IPS-15b (cell line): ENCODE measurements around the gene CCDC38.

ENCODE experiments used
- H3K27me3 ChIP-seq: one replicate; pipeline ENCODE4 v1.6.1; 2013; ENCODE audit warnings: low read length; ENCODE audit not compliant: control insufficient read depth, insufficient read depth
- H3K36me3 ChIP-seq: one replicate; pipeline ENCODE4 v1.6.1; 2013; ENCODE audit warnings: low read length; ENCODE audit not compliant: control insufficient read depth, insufficient read depth
- H3K4me1 ChIP-seq: one replicate; pipeline ENCODE4 v1.6.1; 2013; ENCODE audit warnings: mild to moderate bottlenecking, low read length; ENCODE audit not compliant: control insufficient read depth, insufficient read depth
- H3K4me3 ChIP-seq: one replicate; pipeline ENCODE4 v1.5.1; 2013; ENCODE audit warnings: low read depth, low read length
- H3K9ac ChIP-seq: one replicate; pipeline ENCODE4 v1.6.1; 2013; ENCODE audit warnings: low read depth, mild to moderate bottlenecking, low read length
- H3K9me3 ChIP-seq: one replicate; pipeline ENCODE4 v1.6.1; 2013; ENCODE audit warnings: mild to moderate bottlenecking, low read length; ENCODE audit not compliant: control insufficient read depth, insufficient read depth

The CCDC38 gene

DNA sequence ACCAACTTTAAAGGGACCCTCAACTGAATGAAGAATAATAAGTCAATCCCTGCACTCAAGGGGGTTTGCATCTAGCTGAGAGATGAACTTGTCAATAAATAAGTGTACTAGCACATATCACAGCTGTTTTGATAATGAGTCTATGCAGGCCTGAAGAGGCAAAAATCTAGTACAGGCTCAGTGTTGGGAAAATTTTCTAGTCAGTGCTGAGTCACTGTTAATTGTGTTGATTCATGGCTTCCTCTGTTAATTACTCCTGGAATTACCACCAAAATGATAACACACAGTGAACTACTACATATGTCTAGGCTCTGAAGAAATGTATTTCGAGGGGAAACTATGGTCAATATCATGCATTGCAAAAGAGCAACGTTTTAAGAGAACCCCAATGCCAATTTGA, 64.8 kb downstream of the CCDC38 start:
- Histone ChIP-seq H3K27me3 (no peaks in the 10 kb centered on the region), H3K9me3 (no peaks in the 10 kb centered on the region), H3K4me3 (no peak overlapping the region), H3K9ac (no peak overlapping the region), H3K36me3 (no peaks in the 10 kb centered on the region), H3K4me1 (peaks cover 5% of the 10 kb centered on the region)

DNA sequence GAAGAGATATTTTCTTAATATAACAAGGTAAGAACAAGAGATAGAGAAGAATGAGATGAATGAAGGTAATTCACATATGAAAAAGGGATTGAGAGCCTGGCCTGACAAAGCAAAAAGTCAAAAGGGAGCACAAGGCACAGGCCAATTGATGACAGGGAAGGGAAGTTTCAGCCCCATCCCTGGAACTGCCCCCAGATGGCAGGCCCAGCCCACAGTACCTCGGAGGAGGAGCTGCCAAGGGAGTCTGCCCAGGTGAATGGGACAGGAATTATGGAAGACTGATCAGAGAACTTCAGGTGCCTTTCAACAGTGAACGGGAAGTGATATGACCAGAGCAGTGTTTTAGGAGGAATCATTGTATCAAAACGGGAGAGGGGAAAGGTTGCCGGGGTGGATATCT, 68.0 kb downstream of the CCDC38 start:
- Histone ChIP-seq H3K36me3 (no peaks in the 10 kb centered on the region), H3K9ac (no peak overlapping the region), H3K27me3 (no peaks in the 10 kb centered on the region), H3K4me3 (no peak overlapping the region), H3K9me3 (no peaks in the 10 kb centered on the region), H3K4me1 (peaks cover 5% of the 10 kb centered on the region)

DNA sequence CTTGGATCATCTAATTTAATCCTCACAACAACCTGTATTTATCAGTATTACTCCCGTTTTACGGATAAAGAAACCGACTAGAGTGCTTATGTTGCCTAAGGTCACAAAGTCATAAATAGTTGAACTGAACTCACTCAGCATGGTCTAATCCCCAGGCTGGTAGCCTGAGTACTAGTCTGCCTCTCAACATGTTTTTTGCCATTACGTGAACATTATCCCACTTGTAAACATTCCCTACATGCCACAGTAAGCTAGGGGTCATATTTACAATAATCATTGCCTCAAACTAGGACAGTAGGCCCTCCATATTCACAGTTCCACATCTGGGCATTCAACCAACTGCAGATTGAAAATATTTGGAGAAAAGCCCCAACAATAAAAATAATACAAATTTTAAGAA, 71.5 kb downstream of the CCDC38 start:
- no peaks in the 10 kb centered on the region for H3K9me3 ChIP-seq

GRCh38 chr12:95863337-95863736, 79.1 kb downstream of the CCDC38 start:
- no peaks in the 10 kb centered on the region for H3K9me3 ChIP-seq
- no peaks in the 10 kb centered on the region for H3K27me3 ChIP-seq
- H3K4me3 ChIP-seq = no peak overlapping the region
- no peaks in the 10 kb centered on the region for H3K4me1 ChIP-seq
- H3K9ac ChIP-seq = no peak overlapping the region
- H3K36me3 ChIP-seq = peaks cover 9% of the 10 kb centered on the region

More for the DNA sequence above, 71.5 kb downstream of the CCDC38 start:
- Histone ChIP-seq H3K4me3 (no peak overlapping the region), H3K36me3 (no peaks in the 10 kb centered on the region), H3K4me1 (peaks cover 5% of the 10 kb centered on the region), H3K27me3 (no peaks in the 10 kb centered on the region), H3K9ac (no peak overlapping the region)

DNA sequence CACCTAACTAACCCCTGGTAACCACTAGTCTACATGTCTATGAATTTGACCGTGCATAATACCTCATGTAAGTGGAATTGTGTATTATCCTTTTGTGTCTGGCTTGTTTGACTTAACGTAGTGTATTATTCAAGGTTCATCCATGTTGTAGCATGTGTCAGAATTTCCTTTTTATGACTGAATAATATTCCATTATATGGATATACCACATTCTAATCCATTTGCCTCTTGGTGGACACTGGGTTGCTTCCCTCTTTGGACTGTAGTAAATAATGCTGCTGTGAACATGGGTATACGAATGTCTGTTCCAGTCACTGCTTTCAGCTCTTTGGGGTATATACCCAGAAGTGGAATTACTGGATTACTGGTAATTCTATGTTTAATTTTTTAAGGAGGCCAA, 80.4 kb downstream of the CCDC38 start:
- H3K27me3 ChIP-seq = no peaks in the 10 kb centered on the region
- H3K9me3 ChIP-seq = no peaks in the 10 kb centered on the region
- H3K9ac ChIP-seq = no peak overlapping the region
- H3K4me1 ChIP-seq = no peaks in the 10 kb centered on the region
- H3K4me3 ChIP-seq = no peak overlapping the region
- peaks cover 9% of the 10 kb centered on the region for H3K36me3 ChIP-seq

DNA sequence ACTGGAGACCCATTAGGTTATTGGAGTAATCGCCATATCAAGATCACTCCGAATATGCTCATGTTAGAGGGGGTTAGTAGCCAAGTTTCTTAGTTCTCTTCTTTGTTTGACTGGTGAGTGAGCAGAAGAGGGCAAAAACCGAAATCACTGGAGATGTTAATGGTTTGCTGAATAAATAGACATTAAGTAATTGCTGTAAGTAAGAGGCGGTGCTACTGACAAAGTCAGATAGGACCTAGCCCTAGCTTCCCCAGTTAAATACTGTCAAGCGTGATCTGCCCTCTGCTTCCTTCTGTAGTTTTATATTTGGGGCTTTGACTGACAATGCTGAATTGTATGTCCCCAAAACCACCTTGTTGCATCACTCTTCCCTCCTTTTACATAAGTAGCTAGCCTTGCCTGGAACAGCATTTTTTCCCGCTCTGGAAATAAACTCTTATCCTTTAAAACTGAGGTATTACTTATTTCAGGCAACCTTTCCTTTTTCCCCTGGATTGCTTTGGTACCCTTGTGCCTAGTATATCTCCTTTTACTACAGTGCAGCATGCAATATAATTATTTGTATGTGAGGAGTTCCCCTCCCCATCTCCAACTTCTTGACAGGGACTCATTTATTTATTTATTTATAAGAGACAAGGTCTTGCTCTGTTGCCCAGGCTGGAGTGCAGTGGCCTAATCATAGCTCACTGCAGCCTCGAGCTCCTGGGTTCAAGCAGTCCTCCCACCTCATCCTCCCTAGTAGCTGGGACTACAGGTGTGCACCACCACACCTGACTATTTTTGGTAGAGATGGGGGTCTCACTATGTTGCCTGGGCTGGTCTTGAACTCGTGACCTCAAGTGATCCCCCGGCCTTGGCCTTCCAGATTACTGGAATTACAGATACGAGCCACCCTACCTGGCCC, 82.2 kb downstream of the CCDC38 start:
- no peaks in the 10 kb centered on the region for H3K27me3 ChIP-seq
- H3K4me3 ChIP-seq = peak overlapping the region; percentile 93
- peaks cover 9% of the 10 kb centered on the region for H3K36me3 ChIP-seq
- H3K4me1 ChIP-seq = no peaks in the 10 kb centered on the region
- no peaks in the 10 kb centered on the region for H3K9me3 ChIP-seq
- H3K9ac ChIP-seq = no peak overlapping the region

GRCh38 chr12:95859344-95859816, 83.0 kb downstream of the CCDC38 start:
- Histone ChIP-seq H3K9ac (peak overlapping the region; percentile 82), H3K4me1 (peaks cover 1% of the 10 kb centered on the region), H3K9me3 (no peaks in the 10 kb centered on the region)

GRCh38 chr12:95858451-95859343, 83.7 kb downstream of the CCDC38 start, which contains the start of gene SNRPF:
Gene SNRPF, plus strand, starts transcription at chr12:95858952. Its CDS starts 122 bp downstream, at chr12:95859074.
- Histone ChIP-seq H3K27me3 (no peaks in the 10 kb centered on the region), H3K4me3 (peak within 1 kb of the TSS; percentile 93), H3K4me1 (peaks cover 5% of the 10 kb centered on the region), H3K36me3 (peaks cover 9% of the 10 kb centered on the region), H3K9ac (peak within 1 kb of the TSS; percentile 82), H3K9me3 (no peaks in the 10 kb centered on the region)

More at GRCh38 chr12:95859344-95859816, 83.0 kb downstream of the CCDC38 start:
- no peaks in the 10 kb centered on the region for H3K27me3 ChIP-seq
- peak overlapping the region; percentile 93 for H3K4me3 ChIP-seq
- peaks cover 9% of the 10 kb centered on the region for H3K36me3 ChIP-seq

- Histone ChIP-seq H3K9ac (no peak overlapping the region), H3K9me3 (no peaks in the 10 kb centered on the region)
These were observed 84.6 kb downstream of the CCDC38 start for GRCh38 chr12:95857799-95858198.

DNA sequence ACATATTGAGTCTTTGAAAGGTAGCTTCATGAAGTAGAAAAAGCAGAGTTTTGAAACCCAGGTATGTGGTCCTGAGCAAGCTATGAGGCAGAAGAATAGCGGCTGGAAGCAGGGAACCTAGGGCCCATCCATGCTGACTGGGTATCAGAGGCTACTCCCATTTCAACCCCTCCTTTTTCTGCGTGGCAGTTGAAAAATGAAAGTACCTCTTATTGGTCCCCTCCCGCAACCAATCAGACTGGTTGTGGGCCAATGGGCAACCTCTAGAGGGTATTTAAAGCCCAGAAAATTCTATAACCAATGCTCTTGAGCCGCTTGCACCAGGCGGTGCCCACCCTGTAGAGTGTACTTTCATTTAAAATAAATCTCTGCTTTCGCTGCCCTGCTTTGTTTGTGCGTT, 85.3 kb downstream of the CCDC38 start:
- Histone ChIP-seq H3K9ac (no peak overlapping the region), H3K27me3 (no peaks in the 10 kb centered on the region), H3K4me1 (peaks cover 5% of the 10 kb centered on the region), H3K4me3 (peak overlapping the region; percentile 93), H3K36me3 (peaks cover 4% of the 10 kb centered on the region), H3K9me3 (no peaks in the 10 kb centered on the region)

More at GRCh38 chr12:95857799-95858198, 84.6 kb downstream of the CCDC38 start:
- Histone ChIP-seq H3K4me1 (peaks cover 5% of the 10 kb centered on the region), H3K4me3 (peak overlapping the region; percentile 93), H3K27me3 (no peaks in the 10 kb centered on the region), H3K36me3 (peaks cover 9% of the 10 kb centered on the region)

GRCh38 chr12:95852133-95852532, 90.3 kb downstream of the CCDC38 start:
- peaks cover 5% of the 10 kb centered on the region for H3K4me1 ChIP-seq
- H3K36me3 ChIP-seq = no peaks in the 10 kb centered on the region
- no peaks in the 10 kb centered on the region for H3K27me3 ChIP-seq
- no peak overlapping the region for H3K4me3 ChIP-seq
- no peak overlapping the region for H3K9ac ChIP-seq
- H3K9me3 ChIP-seq = no peaks in the 10 kb centered on the region
